IMR-90 (cell line): ENCODE data around the gene SWI5. TPM values are rescaled to one million over a fixed set of nuclear protein-coding genes. Genes with fewer than 3 reads are reported as not detected.

Experiments used
- ATAC-seq: fragments of 200-7000 bp; cut with Tn5 transposase; 2 replicates; pipeline ENCODE4 v1.9.1; 2020; ENCODE audit warnings: low read depth, mild to moderate bottlenecking, moderate library complexity
- BruUV-seq: library from RNA; stranded (reverse); fragments of 400-500 nt; replicated peaks from 2 replicates; lab custom pipeline; 2021; lab: Mats Ljungman, UMichigan
- CTCF ChIA-PET: fragments of 300-600 bp; formaldehyde crosslinking; extraction: SDS; loops from one replicate; lab custom pipeline; 2021; ENCODE audit warnings: antibody characterized with exemption; lab: Yijun Ruan, JAX
- POLR2A ChIA-PET: fragments of 300-600 bp; sonication (Branson Sonifier 250); formaldehyde crosslinking; loops from one replicate; lab custom pipeline; 2022; ENCODE audit warnings: antibody characterized with exemption; ENCODE audit not compliant: unreplicated experiment; lab: Charles Lee
- DNase-seq: peaks from one replicate; pipeline ENCODE4 v3.0.0; 2013
- H2AFZ ChIP-seq: replicated peaks from 2 replicates; pipeline ENCODE3; 2013; ENCODE audit warnings: low read length, mild to moderate bottlenecking; ENCODE audit not compliant: poor library complexity
- H2AK5ac ChIP-seq: 2 replicates; pipeline ENCODE4 v1.6.1; 2013; ENCODE audit warnings: low read depth, low read length, inconsistent platforms
- H2AK9ac ChIP-seq: replicated peaks from 2 replicates; pipeline ENCODE3; 2013; ENCODE audit warnings: mild to moderate bottlenecking, low read depth, low read length, moderate library complexity; ENCODE audit not compliant: poor library complexity
- H2BK120ac ChIP-seq: 2 replicates; pipeline ENCODE4 v1.6.1; 2013; ENCODE audit warnings: low read depth, low read length, inconsistent platforms
- H2BK15ac ChIP-seq: 3 replicates; pipeline ENCODE4 v1.6.1; 2013; ENCODE audit warnings: low read depth, low read length, inconsistent platforms
- H2BK20ac ChIP-seq: 2 replicates; pipeline ENCODE4 v1.6.1; 2013; ENCODE audit warnings: low read depth, mild to moderate bottlenecking, inconsistent platforms, low read length, moderate library complexity
- H2BK5ac ChIP-seq: 2 replicates; pipeline ENCODE4 v1.6.1; 2013; ENCODE audit warnings: mild to moderate bottlenecking, low read depth, low read length, inconsistent platforms; ENCODE audit not compliant: poor library complexity, severe bottlenecking
- H3K14ac ChIP-seq: replicated peaks from 2 replicates; pipeline ENCODE4 v1.6.1; 2013; ENCODE audit warnings: low read depth, low read length, inconsistent platforms
- H3K18ac ChIP-seq: 2 replicates; pipeline ENCODE4 v1.6.1; 2013; ENCODE audit warnings: low read depth, low read length, control low read depth
- H3K23ac ChIP-seq: 2 replicates; pipeline ENCODE4 v1.6.1; 2013; ENCODE audit warnings: low read depth, low read length, inconsistent platforms
- H3K27ac ChIP-seq: 2 replicates; pipeline ENCODE4 v1.5.1; 2013; ENCODE audit warnings: mild to moderate bottlenecking, control low read depth, low read length; ENCODE audit not compliant: insufficient read depth
- H3K27me3 ChIP-seq: 2 replicates; pipeline ENCODE4 v1.6.1; 2013; ENCODE audit warnings: low read length; ENCODE audit not compliant: control insufficient read depth, insufficient read depth
- H3K36me3 ChIP-seq: 2 replicates; pipeline ENCODE4 v1.6.1; 2013; ENCODE audit warnings: low read length, mixed read lengths; ENCODE audit not compliant: control insufficient read depth, insufficient read depth
- H3K4ac ChIP-seq: 2 replicates; pipeline ENCODE4 v1.6.1; 2013; ENCODE audit warnings: low read depth, low read length, inconsistent platforms
- H3K4me1 ChIP-seq: 2 replicates; pipeline ENCODE4 v1.6.1; 2013; ENCODE audit warnings: low read length, mixed read lengths; ENCODE audit not compliant: control insufficient read depth, insufficient read depth
- H3K4me2 ChIP-seq: 2 replicates; pipeline ENCODE4 v1.6.1; 2013; ENCODE audit warnings: low read depth, mild to moderate bottlenecking, control low read depth, low read length, moderate library complexity
- H3K4me3 ChIP-seq: 2 replicates; pipeline ENCODE4 v1.5.1; 2013; ENCODE audit warnings: low read depth, mild to moderate bottlenecking, control low read depth, low read length, moderate library complexity; ENCODE audit not compliant: insufficient read depth
- H3K56ac ChIP-seq: 2 replicates; pipeline ENCODE4 v1.6.1; 2013; ENCODE audit warnings: low read length, inconsistent platforms; ENCODE audit not compliant: insufficient read depth; ENCODE audit errors: extremely low read depth
- H3K79me1 ChIP-seq, 2 experiments: 2 replicates each; pipeline ENCODE4 v1.6.1; 2013; ENCODE audit warnings: low read length in 2 of 2, inconsistent platforms in 1 of 2, low read depth in 1 of 2
- H3K9ac ChIP-seq: 2 replicates; pipeline ENCODE4 v1.6.1; 2013; ENCODE audit warnings: low read depth, low read length, control low read depth
- H3K9me1 ChIP-seq: 2 replicates; pipeline ENCODE4 v1.6.1; 2013; ENCODE audit warnings: low read length, inconsistent platforms; ENCODE audit not compliant: insufficient read depth
- H3K9me3 ChIP-seq: 2 replicates; pipeline ENCODE4 v1.6.1; 2013; ENCODE audit warnings: low read length; ENCODE audit not compliant: control insufficient read depth, insufficient read depth
- H4K20me1 ChIP-seq: 2 replicates; pipeline ENCODE4 v1.6.1; 2013; ENCODE audit warnings: low read length, inconsistent platforms; ENCODE audit not compliant: insufficient read depth
- H4K5ac ChIP-seq: 2 replicates; pipeline ENCODE4 v1.6.1; 2013; ENCODE audit warnings: mild to moderate bottlenecking, low read depth, low read length, control low read depth
- H4K8ac ChIP-seq, 2 experiments: 2 replicates each; pipeline ENCODE4 v1.6.1; 2013; ENCODE audit warnings: low read depth in 2 of 2, low read length in 2 of 2, control low read depth in 1 of 2, inconsistent platforms in 1 of 2
- H4K91ac ChIP-seq: 2 replicates; pipeline ENCODE4 v1.6.1; 2013; ENCODE audit warnings: low read depth, low read length, inconsistent platforms; ENCODE audit not compliant: insufficient read depth
- FOS ChIP-seq: fragments of 150-350 bp; IDR thresholded peaks from 2 replicates; pipeline ENCODE4 v1.6.1; 2016; ENCODE audit warnings: low read depth, low read length
- MAFK ChIP-seq: IDR thresholded peaks from 2 replicates; pipeline ENCODE4 v1.6.1; 2012; ENCODE audit warnings: low read depth, low read length, improper control_type of control experiment
- MXI1 ChIP-seq: IDR thresholded peaks from 2 replicates; pipeline ENCODE4 v1.6.1; 2012; ENCODE audit warnings: low read depth, mild to moderate bottlenecking, low read length, moderate library complexity, borderline replicate concordance
- NFE2L2 ChIP-seq: fragments of 150-350 bp; IDR thresholded peaks from 2 replicates; pipeline ENCODE4 v1.6.1; 2016; ENCODE audit warnings: low read depth, mild to moderate bottlenecking, low read length
- WGBS, 2 experiments: methylation state at CpG; one replicate each; pipeline versions ENCODE4 v1.1.5 to v1.1.7; 2013; ENCODE audit warnings: missing lambda C conversion rate in 2 of 2; ENCODE audit not compliant: insufficient read length in 1 of 2; ENCODE audit errors: extremely low coverage in 2 of 2; 5-methylcytosine and 5-hydroxymethylcytosine counted together
- dilution Hi-C: fragments of 300-500 bp; cut with HindIII; formaldehyde crosslinking; loops from one replicate; pipeline ENCODE4 v1.14.3; 2018; ENCODE audit warnings: low sequenced_read_pairs; ENCODE audit not compliant: unreplicated experiment
- in situ Hi-C: fragments of 300-500 bp; cut with MboI; formaldehyde crosslinking; loops from 3 replicates; pipeline ENCODE4 v1.14.3; 2019; ENCODE audit warnings: low sequenced_read_pairs, inconsistent platforms, mixed read lengths
- intact Hi-C: fragments of 100-400 bp; cut with micrococcal nuclease; formaldehyde crosslinking; loops from 2 replicates; pipeline ENCODE4 v1.10.0; 2022
- polyA plus RNA-seq, 3 experiments: library from polyadenylated mRNA; depleted of rRNA; stranded (reverse); fragments of >200 nt; gene quantifications; 2 replicates each; pipeline ENCODE4 v1.2.3, GENCODE V29; 2012; ENCODE audit warnings: low replicate concordance in 1 of 3
- total RNA-seq: library from RNA; depleted of rRNA; stranded (reverse); fragments of >200 nt; gene quantifications from 2 replicates; pipeline ENCODE4 v1.2.3, GENCODE V29; 2012

SWI5 gene
- total and polyA plus RNA-seq, 2 of the 4 experiments (the other 2 are of a cell fraction) = 38.9 to 93.5 TPM

DNA sequence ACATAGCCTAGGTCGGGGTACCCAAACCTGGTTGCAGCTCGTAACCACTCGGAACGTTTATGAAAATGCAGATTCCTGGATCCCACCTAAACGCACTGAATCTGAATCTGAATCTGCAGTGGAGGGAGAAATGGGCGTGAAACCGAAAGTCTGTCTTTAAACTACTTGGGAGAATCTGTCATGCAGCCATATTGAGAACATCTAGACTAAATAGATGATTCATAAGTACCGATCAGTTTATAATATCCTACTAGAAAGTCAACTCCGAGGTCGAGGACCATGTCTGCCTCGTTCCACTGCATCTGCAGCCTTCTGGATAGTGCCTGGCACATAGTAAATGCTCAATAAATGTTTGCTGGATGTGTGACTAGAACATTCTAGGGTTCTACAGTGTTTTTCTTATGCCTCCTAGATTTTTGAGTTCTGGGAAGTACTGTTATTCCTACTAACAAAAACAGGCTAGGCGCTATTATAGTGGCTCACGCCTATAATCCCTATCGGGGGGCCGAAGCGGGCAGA, 47.2 kb downstream of the SWI5 start:
- CTCF ChIA-PET = no interaction called here
- H3K4me2 ChIP-seq = peak overlapping the region; percentile 95
- peak; percentile 27 for ATAC-seq

More for the DNA sequence above, 47.2 kb downstream of the SWI5 start:
- H3K23ac ChIP-seq = peak overlapping the region; percentile 74
- H3K9me1 ChIP-seq = peaks cover 2% of the 10 kb centered on the region; the same call in 1 of the 2 replicates
- WGBS, 2 experiments = no CpG with 5 or more reads among the region's 16 CpGs
- H3K79me1 ChIP-seq = peaks cover 38 to 56% of the 10 kb centered on the region in 2 experiments
- H3K9me3 ChIP-seq = no peaks in the 10 kb centered on the region
- dilution Hi-C loops (no loop called here), in situ Hi-C loops (no loop called here), intact Hi-C loops (loop anchor here (2.0 kb wide), 1 partner anchor 28 kb away; no protein-coding TSS in a partner anchor)
- no peak overlapping the region for H2BK20ac ChIP-seq
- H3K9ac ChIP-seq = peak overlapping the region; percentile 70
- BruUV-seq = no TSS peak
- no peak overlapping the region for H2BK15ac ChIP-seq
- no peak overlapping the region for H3K18ac ChIP-seq
- peak overlapping the region; percentile 86 for H2AK9ac ChIP-seq
- 0 out of 2 replicates have a peak overlapping the region, but pooled peaks have one; percentile 6 for H2AK5ac ChIP-seq
- POLR2A ChIA-PET = no interaction called here
- peak overlapping the region; percentile 57 for H2BK5ac ChIP-seq
- peak overlapping the region; percentile 57 for H3K4me3 ChIP-seq
- H4K8ac ChIP-seq = peak overlapping the region; percentile 6 to 70; a peak in 2 of 4 replicates
- H4K20me1 ChIP-seq = 0 out of 2 replicates have a peak, but pooled peaks cover 4% of the 10 kb centered on the region
- DNase-seq = peak; percentile 63
- no peaks in the 10 kb centered on the region for H3K27me3 ChIP-seq
- TF ChIP-seq FOS (peak; percentile 46), MAFK (no peak), NFE2L2 (no peak), MXI1 (no peak; the same call in 1 of the 2 replicates)
- H3K4ac ChIP-seq = peak overlapping the region; percentile 80
- H3K4me1 ChIP-seq = peaks cover 5% of the 10 kb centered on the region
- no peak overlapping the region for H4K91ac ChIP-seq
- H3K36me3 ChIP-seq = peaks cover 20% of the 10 kb centered on the region
- peak overlapping the region; percentile 13; the same call in 1 of the 2 replicates for H4K5ac ChIP-seq
- peak overlapping the region; percentile 20 for H3K14ac ChIP-seq
- H3K27ac ChIP-seq = peak overlapping the region; percentile 99
- H2AFZ ChIP-seq = peak overlapping the region; percentile 98
- H2BK120ac ChIP-seq = no peak overlapping the region
- H3K56ac ChIP-seq = peak overlapping the region; percentile 64
